Measurements from ENCODE around the gene SLC23A2. TPM values are rescaled to one million over a fixed set of nuclear protein-coding genes. Genes with fewer than 3 reads are reported as not detected.

SLC23A2 gene
- total RNA-seq, 1 donor from 2014 or later: 20.8 TPM

DNA sequence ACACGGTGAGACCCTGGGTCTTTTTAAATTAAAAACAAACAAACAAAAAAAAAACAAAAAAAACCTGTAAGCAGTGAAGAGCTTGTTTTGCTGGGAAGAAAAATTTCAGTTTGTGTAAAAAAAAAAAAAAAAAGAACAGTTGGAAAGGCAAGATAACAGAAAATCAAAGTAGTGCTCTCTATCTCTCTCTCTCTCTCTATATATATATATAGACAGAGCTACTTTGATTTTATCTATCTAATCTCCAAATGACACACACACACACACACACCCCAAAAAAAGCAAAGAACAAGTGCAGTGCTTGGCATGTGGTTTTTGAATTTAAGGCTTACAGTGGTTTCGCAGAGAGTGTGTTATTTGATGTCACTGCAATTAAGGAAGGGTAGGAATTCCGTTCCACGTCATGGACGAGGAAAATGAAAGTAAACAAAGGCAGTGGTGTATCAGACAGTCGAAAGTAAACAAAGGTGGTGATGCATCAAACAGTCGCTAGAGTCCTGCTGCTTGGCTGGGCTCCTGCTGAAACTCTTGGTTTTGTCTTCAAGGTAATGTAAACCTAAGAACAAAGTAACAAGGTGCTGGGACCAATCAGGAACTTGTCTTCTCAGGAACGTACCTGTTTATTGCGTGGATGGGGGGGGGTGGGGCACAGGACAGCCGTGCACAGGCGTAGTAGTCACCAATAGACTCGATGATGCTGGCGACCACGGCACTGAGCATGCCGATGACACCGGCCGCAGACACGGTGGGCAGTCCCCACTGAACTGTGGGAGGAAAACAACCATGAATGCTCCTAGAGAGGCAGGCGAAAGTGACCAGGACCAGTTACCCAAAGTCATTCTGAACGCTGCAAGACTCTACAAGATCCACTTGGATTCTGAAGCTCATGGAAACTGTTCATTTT lies 131.8 kb downstream of the SLC23A2 start:
- no peak overlapping the region for H3K9ac ChIP-seq (ENCODE audit: low read length)
- H3K79me2 ChIP-seq (ENCODE audit: insufficient read depth, low read length): no peaks in the 10 kb centered on the region
- H3K36me3 ChIP-seq (ENCODE audit: insufficient read depth, low read length): peaks cover 2% of the 10 kb centered on the region
- H2AFZ ChIP-seq (ENCODE audit: low read depth, low read length): no peak overlapping the region
- DNase-seq (ENCODE audit: low read depth) (peak; percentile 6), FAIRE-seq (no peak)
- Mint-ChIP-seq H3K36me3 (ENCODE audit: low read depth, unreplicated experiment) (peaks cover 15% of the 10 kb centered on the region), H3K4me3 (ENCODE audit: unreplicated experiment) (no peak overlapping the region), H3K27ac (ENCODE audit: unreplicated experiment) (no peak overlapping the region), H3K27me3 (ENCODE audit: low read depth, unreplicated experiment) (no peaks in the 10 kb centered on the region), H3K9me3 (ENCODE audit: unreplicated experiment) (no peaks in the 10 kb centered on the region), H3K4me1 (ENCODE audit: low read depth, unreplicated experiment) (no peaks in the 10 kb centered on the region)
- H3K4me2 ChIP-seq (ENCODE audit: low read length): no peak overlapping the region
- TF ChIP-seq EZH2 (IDR thresholded peaks at IDR 0.05; ENCODE audit: insufficient read depth, low read length): no peak
- TF ChIP-seq, protein P1, sequence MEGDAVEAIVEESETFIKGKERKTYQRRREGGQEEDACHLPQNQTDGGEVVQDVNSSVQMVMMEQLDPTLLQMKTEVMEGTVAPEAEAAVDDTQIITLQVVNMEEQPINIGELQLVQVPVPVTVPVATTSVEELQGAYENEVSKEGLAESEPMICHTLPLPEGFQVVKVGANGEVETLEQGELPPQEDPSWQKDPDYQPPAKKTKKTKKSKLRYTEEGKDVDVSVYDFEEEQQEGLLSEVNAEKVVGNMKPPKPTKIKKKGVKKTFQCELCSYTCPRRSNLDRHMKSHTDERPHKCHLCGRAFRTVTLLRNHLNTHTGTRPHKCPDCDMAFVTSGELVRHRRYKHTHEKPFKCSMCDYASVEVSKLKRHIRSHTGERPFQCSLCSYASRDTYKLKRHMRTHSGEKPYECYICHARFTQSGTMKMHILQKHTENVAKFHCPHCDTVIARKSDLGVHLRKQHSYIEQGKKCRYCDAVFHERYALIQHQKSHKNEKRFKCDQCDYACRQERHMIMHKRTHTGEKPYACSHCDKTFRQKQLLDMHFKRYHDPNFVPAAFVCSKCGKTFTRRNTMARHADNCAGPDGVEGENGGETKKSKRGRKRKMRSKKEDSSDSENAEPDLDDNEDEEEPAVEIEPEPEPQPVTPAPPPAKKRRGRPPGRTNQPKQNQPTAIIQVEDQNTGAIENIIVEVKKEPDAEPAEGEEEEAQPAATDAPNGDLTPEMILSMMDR (IDR thresholded peaks at IDR 0.05; ENCODE audit: insufficient read depth, low read depth, low read length): no peak
- H3K27me3 ChIP-seq (ENCODE audit: insufficient read depth, low read length): no peaks in the 10 kb centered on the region
- H3K4me1 ChIP-seq (ENCODE audit: insufficient read depth, low read length): no peaks in the 10 kb centered on the region
- H3K27ac ChIP-seq (ENCODE audit: low read depth, low read length): no peak overlapping the region
- H3K9me3 ChIP-seq (ENCODE audit: insufficient read depth, low read depth, low read length): no peaks in the 10 kb centered on the region
- no peak overlapping the region for H3K4me3 ChIP-seq (ENCODE audit: insufficient read depth, low read depth, low read length)
- H4K20me1 ChIP-seq (ENCODE audit: insufficient read depth, low read length): no peaks in the 10 kb centered on the region

DNA sequence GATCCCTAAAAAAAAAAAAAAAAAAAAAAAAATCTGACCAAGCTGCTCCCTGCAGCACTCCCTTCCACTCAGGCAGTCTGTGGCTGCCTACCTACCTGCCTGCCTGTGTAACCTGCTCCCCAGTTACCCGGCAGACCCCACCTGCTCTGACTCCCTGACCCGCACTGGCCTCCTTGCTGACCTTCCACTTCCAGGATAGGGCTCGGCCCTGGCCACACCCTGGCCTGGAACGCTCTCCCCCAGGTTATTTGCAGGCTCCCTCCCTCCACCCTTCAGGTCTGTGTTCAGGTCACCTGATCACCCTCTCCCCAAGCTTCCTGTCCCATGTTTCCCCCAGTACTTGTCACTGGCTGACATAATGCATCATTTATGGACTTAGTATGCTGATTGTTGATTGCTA lies 134.3 kb downstream of the SLC23A2 start:
- no peak overlapping the region for H3K4me3 ChIP-seq (ENCODE audit: insufficient read depth, low read depth, low read length)
- no peak overlapping the region for H3K27ac Mint-ChIP-seq (ENCODE audit: unreplicated experiment)
- TF ChIP-seq, protein P1 (IDR thresholded peaks at IDR 0.05; ENCODE audit: insufficient read depth, low read depth, low read length): no peak
- no peak for TF ChIP-seq EZH2 (IDR thresholded peaks at IDR 0.05; ENCODE audit: insufficient read depth, low read length)
- no peaks in the 10 kb centered on the region for H3K9me3 ChIP-seq (ENCODE audit: insufficient read depth, low read depth, low read length)
- no peak overlapping the region for H3K9ac ChIP-seq (ENCODE audit: low read length)
- no peaks in the 10 kb centered on the region for H3K27me3 Mint-ChIP-seq (ENCODE audit: low read depth, unreplicated experiment)
- no peak overlapping the region for H2AFZ ChIP-seq (ENCODE audit: low read depth, low read length)
- DNase-seq (ENCODE audit: low read depth) (no peak), FAIRE-seq (no peak)
- H3K9me3 Mint-ChIP-seq (ENCODE audit: unreplicated experiment): no peaks in the 10 kb centered on the region
- H3K4me3 Mint-ChIP-seq (ENCODE audit: unreplicated experiment): no peak overlapping the region
- H3K79me2 ChIP-seq (ENCODE audit: insufficient read depth, low read length): no peaks in the 10 kb centered on the region
- no peaks in the 10 kb centered on the region for H4K20me1 ChIP-seq (ENCODE audit: insufficient read depth, low read length)
- H3K4me1 Mint-ChIP-seq (ENCODE audit: low read depth, unreplicated experiment): peaks cover 3% of the 10 kb centered on the region
- H3K36me3 ChIP-seq (ENCODE audit: insufficient read depth, low read length): peaks cover 3% of the 10 kb centered on the region
- H3K36me3 Mint-ChIP-seq (ENCODE audit: low read depth, unreplicated experiment): peaks cover 11% of the 10 kb centered on the region
- H3K4me1 ChIP-seq (ENCODE audit: insufficient read depth, low read length): no peaks in the 10 kb centered on the region
- no peaks in the 10 kb centered on the region for H3K27me3 ChIP-seq (ENCODE audit: insufficient read depth, low read length)
- no peak overlapping the region for H3K27ac ChIP-seq (ENCODE audit: low read depth, low read length)
- no peak overlapping the region for H3K4me2 ChIP-seq (ENCODE audit: low read length)

DNA sequence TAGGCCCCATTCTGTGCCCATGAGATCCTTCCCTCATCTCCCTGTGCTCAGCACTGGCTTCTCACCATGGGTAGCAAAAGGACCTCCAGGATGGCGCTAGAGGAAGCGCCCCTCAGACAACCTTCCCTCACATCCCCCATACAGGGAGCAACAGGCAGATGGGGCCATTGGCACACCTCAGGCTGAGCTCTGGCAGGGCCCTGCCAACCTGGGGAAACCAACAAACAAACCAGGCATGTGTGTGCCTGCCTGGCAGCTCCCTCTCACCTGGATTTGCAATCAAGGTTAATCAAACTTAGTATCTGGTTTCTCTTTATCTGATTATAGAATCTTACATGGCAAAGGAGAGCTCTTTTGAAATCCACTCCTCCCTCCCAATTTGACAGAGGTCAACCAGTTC lies 134.9 kb downstream of the SLC23A2 start:
- H3K4me1 ChIP-seq (ENCODE audit: insufficient read depth, low read length): no peaks in the 10 kb centered on the region
- no peak for FAIRE-seq
- H3K9me3 ChIP-seq (ENCODE audit: insufficient read depth, low read depth, low read length): no peaks in the 10 kb centered on the region
- no peak overlapping the region for H3K4me3 ChIP-seq (ENCODE audit: insufficient read depth, low read depth, low read length)
- Mint-ChIP-seq H3K4me1 (ENCODE audit: low read depth, unreplicated experiment) (peaks cover 3% of the 10 kb centered on the region), H3K27me3 (ENCODE audit: low read depth, unreplicated experiment) (no peaks in the 10 kb centered on the region), H3K27ac (ENCODE audit: unreplicated experiment) (no peak overlapping the region), H3K4me3 (ENCODE audit: unreplicated experiment) (no peak overlapping the region), H3K36me3 (ENCODE audit: low read depth, unreplicated experiment) (peaks cover 16% of the 10 kb centered on the region), H3K9me3 (ENCODE audit: unreplicated experiment) (no peaks in the 10 kb centered on the region)
- H4K20me1 ChIP-seq (ENCODE audit: insufficient read depth, low read length): no peaks in the 10 kb centered on the region
- peaks cover 3% of the 10 kb centered on the region for H3K36me3 ChIP-seq (ENCODE audit: insufficient read depth, low read length)
- TF ChIP-seq EZH2 (IDR thresholded peaks at IDR 0.05; ENCODE audit: insufficient read depth, low read length): no peak
- TF ChIP-seq, protein P1 (IDR thresholded peaks at IDR 0.05; ENCODE audit: insufficient read depth, low read depth, low read length): no peak
- no peaks in the 10 kb centered on the region for H3K79me2 ChIP-seq (ENCODE audit: insufficient read depth, low read length)
- H3K4me2 ChIP-seq (ENCODE audit: low read length): no peak overlapping the region
- no peak overlapping the region for H2AFZ ChIP-seq (ENCODE audit: low read depth, low read length)
- no peak overlapping the region for H3K27ac ChIP-seq (ENCODE audit: low read depth, low read length)
- DNase-seq (ENCODE audit: low read depth): no peak
- no peaks in the 10 kb centered on the region for H3K27me3 ChIP-seq (ENCODE audit: insufficient read depth, low read length)
- no peak overlapping the region for H3K9ac ChIP-seq (ENCODE audit: low read length)

All from astrocyte (in vitro differentiated cells and primary cell).